HEK293T (cell line): ENCODE results near the gene PAX8.

ENCODE experiments used
- BHLHE40 ChIP-seq: fragments of 450-650 bp; IDR thresholded peaks from 2 replicates; pipeline ENCODE4 v1.6.1; 2016; ENCODE audit warnings: mild to moderate bottlenecking, moderate library complexity, borderline replicate concordance
- FOXK2 ChIP-seq: fragments of 450-650 bp; IDR thresholded peaks from 2 replicates; pipeline ENCODE4 v1.6.1; 2016; ENCODE audit warnings: mild to moderate bottlenecking
- NFRKB ChIP-seq: fragments of 450-650 bp; IDR thresholded peaks from 2 replicates; pipeline ENCODE4 v1.6.1; 2016; ENCODE audit warnings: mild to moderate bottlenecking, moderate library complexity
- SP1 ChIP-seq: fragments of 450-650 bp; IDR thresholded peaks from 2 replicates; pipeline ENCODE4 v1.6.1; 2017
- ZNF384 ChIP-seq: fragments of 450-650 bp; IDR thresholded peaks from 2 replicates; pipeline ENCODE4 v1.6.1; 2016

- TF ChIP-seq SP1 (no peak), BHLHE40 (no peak), NFRKB (no peak), ZNF384 (no peak), FOXK2 (no peak)
Observed at GRCh38 chr2:113200736-113201490, 77.8 kb downstream of the PAX8 start.
